Thyroid gland (tissue), 4 donors: ENCODE measurements around the gene TAP2. TPM values are rescaled to one million over a fixed set of nuclear protein-coding genes. Genes with fewer than 3 reads are reported as not detected.

Experiments
- DNase-seq, 2 donors: peaks; one replicate each; pipeline ENCODE4 v3.0.0-alpha.2; 2019
- H3K27ac ChIP-seq, 3 donors: fragments of 200-600 bp; sonication (generic); 1 replicate in 2 of 3; 2 replicates in 1 of 3; pipeline ENCODE4 v1.5.1; 2016 to 2019; ENCODE audit warnings: mild to moderate bottlenecking in 1 of 3, moderate library complexity in 1 of 3
- H3K27me3 ChIP-seq: fragments of 200-600 bp; sonication (generic); one replicate; pipeline ENCODE4 v1.5.1; 2019
- H3K36me3 ChIP-seq, 2 donors: fragments of 200-600 bp; sonication (generic); one replicate each; pipeline ENCODE4 v1.5.1; 2016 to 2019
- H3K4me1 ChIP-seq, 2 donors: fragments of 200-600 bp; sonication (generic); one replicate each; pipeline ENCODE4 v1.5.1; 2017 to 2019
- H3K4me3 ChIP-seq, 3 donors: fragments of 200-600 bp; sonication (generic); replicated peaks in 1 of 3; 1 replicate in 2 of 3; 2 replicates in 1 of 3; pipeline ENCODE4 v1.5.1; 2016; ENCODE audit warnings: mild to moderate bottlenecking in 1 of 3
- H3K9me3 ChIP-seq: fragments of 200-600 bp; sonication (generic); one replicate; pipeline ENCODE4 v1.5.1; 2017
- CTCF ChIP-seq, 6 experiments: fragments of 200-600 bp in 3 of 6; fragments of 450-650 bp in 3 of 6; sonication (generic) in 3 of 6; IDR thresholded peaks; one replicate each; pipeline ENCODE4 v1.5.1; 2016 to 2019; ENCODE audit warnings: antibody characterized with exemption in 6 of 6, mild to moderate bottlenecking in 2 of 6, inconsistent platforms in 1 of 6, moderate library complexity in 1 of 6
- POLR2A ChIP-seq, 2 donors: fragments of 450-650 bp; IDR thresholded peaks; one replicate each; pipeline ENCODE4 v1.6.1; 2017; ENCODE audit warnings: antibody characterized with exemption in 2 of 2, mild to moderate bottlenecking in 2 of 2, moderate library complexity in 1 of 2
- WGBS, 2 donors: methylation state at CpG; one replicate each; pipeline ENCODE4 v1.1.5; 2017; 5-methylcytosine and 5-hydroxymethylcytosine counted together
- intact Hi-C: fragments of 100-400 bp; cut with DNase I; formaldehyde crosslinking; loops from one replicate; pipeline ENCODE4 v1.15.1; 2023
- total RNA-seq, 4 donors: library from RNA; depleted of rRNA; stranded (reverse); fragments of >200 nt; gene quantifications; one replicate each; pipeline ENCODE4 v1.2.3, GENCODE V29; 2016

Gene TAP2
- total RNA-seq, 4 donors from 2014 or later, result 6.9 to 31.9 (median 8.2) TPM

- Histone ChIP-seq H3K9me3 (no peaks in the 10 kb centered on the region), H3K27me3 (no peaks in the 10 kb centered on the region), H3K4me1 (peaks cover 0 to 9% of the 10 kb centered on the region in 2 donors), H3K4me3 (no peak overlapping the region), H3K36me3 (no peaks in the 10 kb centered on the region), H3K27ac (no peak overlapping the region)
- TF ChIP-seq CTCF (IDR thresholded peaks at IDR 0.05) (no peak), POLR2A (IDR thresholded peaks at IDR 0.05) (no peak)
- intact Hi-C loops, result no loop called here
- DNase-seq, result no peak
- WGBS, 2 donors, result 73 to 74% methylated on average over 7 of the region's 7 CpGs
Measured at GRCh38 chr6:32829495-32829894, 9.0 kb downstream of the TAP2 start.

- Histone ChIP-seq H3K9me3 (no peaks in the 10 kb centered on the region), H3K27me3 (no peaks in the 10 kb centered on the region), H3K27ac (no peak overlapping the region), H3K4me3 (no peak overlapping the region), H3K4me1 (peaks cover 0 to 9% of the 10 kb centered on the region in 2 donors), H3K36me3 (no peaks in the 10 kb centered on the region)
- intact Hi-C loops, result no loop called here
- TF ChIP-seq POLR2A (IDR thresholded peaks at IDR 0.05) (no peak), CTCF (IDR thresholded peaks at IDR 0.05) (no peak)
- WGBS, 2 donors, result 79 to 90% methylated on average over 3 of the region's 3 CpGs
- DNase-seq, result no peak
Measured at GRCh38 chr6:32827025-32827424, 11.5 kb downstream of the TAP2 start.

DNA sequence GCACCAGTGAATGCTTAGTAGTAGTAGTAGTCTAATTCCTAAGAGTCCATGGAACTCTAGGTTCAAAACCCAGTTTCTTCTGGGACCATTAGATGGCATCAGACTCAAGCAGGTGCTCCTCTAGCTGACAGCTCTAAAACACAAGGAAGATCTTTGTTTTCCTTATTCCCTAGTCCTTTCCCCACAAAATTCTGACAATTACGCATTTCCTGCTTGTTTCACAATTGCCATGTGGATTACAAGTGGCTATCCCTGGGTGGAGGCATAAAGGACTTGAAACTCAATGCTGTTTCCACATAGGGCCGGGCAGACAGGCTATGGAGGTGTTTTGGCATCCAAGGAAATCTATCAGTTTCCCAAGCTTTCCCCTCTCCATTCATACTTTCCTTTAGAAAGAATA lies 12.6 kb downstream of the TAP2 start:
- 58 to 66% methylated on average over 2 of the region's 2 CpGs for WGBS, 2 donors
- Histone ChIP-seq H3K27ac (no peak overlapping the region), H3K4me3 (no peak overlapping the region), H3K9me3 (no peaks in the 10 kb centered on the region), H3K27me3 (no peaks in the 10 kb centered on the region), H3K4me1 (peaks cover 0 to 6% of the 10 kb centered on the region in 2 donors), H3K36me3 (no peaks in the 10 kb centered on the region)
- intact Hi-C loops, result no loop called here
- TF ChIP-seq CTCF (IDR thresholded peaks at IDR 0.05) (peak in 4 of 6 experiments; percentile 30 to 38 (median 36)), POLR2A (IDR thresholded peaks at IDR 0.05) (no peak)
- DNase-seq, result no peak

DNA sequence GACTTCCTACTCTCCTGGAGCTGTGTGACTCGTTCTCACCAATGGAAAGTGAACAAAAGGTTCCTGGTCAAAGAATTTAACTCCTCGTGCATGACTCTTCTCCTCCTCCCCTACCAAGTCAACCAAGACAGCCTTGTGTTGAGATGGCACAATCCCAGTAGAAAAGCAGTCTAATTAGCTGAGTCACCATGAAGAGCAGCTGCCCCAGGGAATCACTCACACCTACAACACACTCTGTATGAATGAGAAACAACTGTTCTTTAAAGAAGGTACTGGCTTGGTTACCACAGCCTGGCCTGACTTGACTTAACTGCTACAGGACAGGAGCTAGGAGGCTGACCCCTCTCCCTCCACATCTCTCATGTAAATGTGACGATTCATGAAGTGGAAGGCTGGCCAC lies 18.8 kb downstream of the TAP2 start:
- Histone ChIP-seq H3K36me3 (no peaks in the 10 kb centered on the region), H3K27ac (no peak overlapping the region), H3K9me3 (no peaks in the 10 kb centered on the region), H3K4me3 (no peak overlapping the region), H3K27me3 (no peaks in the 10 kb centered on the region), H3K4me1 (no peaks in the 10 kb centered on the region)
- 44 to 69% methylated on average over 3 of the region's 3 CpGs for WGBS, 2 donors
- intact Hi-C loops, result loop anchor here (5.0 kb wide), 1 partner anchor 413 kb away; no protein-coding TSS in a partner anchor
- DNase-seq, result peak in 1 of 2 donors; percentile 24
- TF ChIP-seq POLR2A (IDR thresholded peaks at IDR 0.05) (no peak), CTCF (IDR thresholded peaks at IDR 0.05) (no peak)

DNA sequence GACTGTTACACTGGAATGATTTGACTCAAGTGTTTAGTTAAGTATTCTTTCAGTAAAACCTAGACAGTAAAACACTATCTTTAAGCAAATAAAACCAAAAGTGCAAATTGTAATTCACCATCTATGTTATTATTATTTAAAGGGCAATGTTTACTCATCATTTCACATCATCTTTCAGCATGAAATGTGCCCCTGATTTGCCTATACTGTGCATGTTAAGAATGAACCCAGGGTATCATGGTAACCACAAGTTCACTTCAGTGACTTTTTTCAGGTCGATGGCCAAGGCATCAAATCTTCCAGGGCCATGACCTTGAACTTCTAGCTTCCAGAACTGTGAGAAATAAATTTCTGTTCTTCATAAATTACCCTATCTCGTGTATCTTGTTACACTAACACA lies 19.7 kb downstream of the TAP2 start:
- no peaks in the 10 kb centered on the region for H3K4me1 ChIP-seq
- no peak overlapping the region for H3K4me3 ChIP-seq
- H3K27me3 ChIP-seq, result no peaks in the 10 kb centered on the region
- intact Hi-C loops, result no loop called here
- no peak for TF ChIP-seq POLR2A (IDR thresholded peaks at IDR 0.05)
- no peak for TF ChIP-seq CTCF (IDR thresholded peaks at IDR 0.05)
- WGBS, 2 donors, result 80 to 83% methylated on average over 2 of the region's 2 CpGs
- no peak overlapping the region for H3K27ac ChIP-seq
- no peaks in the 10 kb centered on the region for H3K9me3 ChIP-seq
- no peaks in the 10 kb centered on the region for H3K36me3 ChIP-seq
- DNase-seq, result no peak
